IPS-18c (cell line): ENCODE results near the gene SLC49A4.

ENCODE experiments used
- H3K4me3 ChIP-seq: 2 replicates; pipeline ENCODE4 v1.7.0; 2013; ENCODE audit warnings: low read depth, mild to moderate bottlenecking, low read length, moderate library complexity; ENCODE audit not compliant: insufficient read depth
- H3K9me3 ChIP-seq: one replicate; pipeline ENCODE4 v1.6.1; 2013; ENCODE audit warnings: mild to moderate bottlenecking, low read length, moderate library complexity; ENCODE audit not compliant: control insufficient read depth, insufficient read depth

The SLC49A4 gene

DNA sequence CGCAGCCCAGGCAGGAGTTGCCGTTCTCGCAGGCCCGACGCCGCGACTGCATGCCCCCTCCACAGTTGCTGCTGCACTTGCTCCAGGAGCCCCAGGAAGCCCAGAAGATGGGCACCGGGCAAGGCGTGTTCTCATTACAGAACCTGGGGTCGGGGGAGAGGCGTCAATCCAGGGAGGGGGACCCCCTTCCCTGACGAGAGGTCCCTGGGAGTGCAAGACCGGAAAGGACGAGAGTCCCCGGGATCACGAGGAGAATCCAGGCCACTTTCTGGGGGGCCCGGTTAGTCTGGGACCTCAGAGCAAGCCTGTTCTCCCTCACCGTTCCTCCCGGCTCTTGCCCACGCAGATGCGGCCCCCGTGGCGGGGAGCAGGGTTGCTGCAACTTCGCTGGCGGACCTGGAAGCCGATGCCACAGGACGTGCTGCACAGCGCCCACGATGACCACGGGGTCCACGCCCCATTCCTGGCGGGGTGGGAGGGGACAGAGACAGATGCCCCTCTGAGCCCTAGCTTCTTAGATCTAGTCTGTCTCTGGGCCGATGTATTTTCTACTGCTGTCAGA is 118.8 kb downstream of the SLC49A4 start:
- no peaks in the 10 kb centered on the region for H3K9me3 ChIP-seq
- H3K4me3 ChIP-seq: no peak overlapping the region

DNA sequence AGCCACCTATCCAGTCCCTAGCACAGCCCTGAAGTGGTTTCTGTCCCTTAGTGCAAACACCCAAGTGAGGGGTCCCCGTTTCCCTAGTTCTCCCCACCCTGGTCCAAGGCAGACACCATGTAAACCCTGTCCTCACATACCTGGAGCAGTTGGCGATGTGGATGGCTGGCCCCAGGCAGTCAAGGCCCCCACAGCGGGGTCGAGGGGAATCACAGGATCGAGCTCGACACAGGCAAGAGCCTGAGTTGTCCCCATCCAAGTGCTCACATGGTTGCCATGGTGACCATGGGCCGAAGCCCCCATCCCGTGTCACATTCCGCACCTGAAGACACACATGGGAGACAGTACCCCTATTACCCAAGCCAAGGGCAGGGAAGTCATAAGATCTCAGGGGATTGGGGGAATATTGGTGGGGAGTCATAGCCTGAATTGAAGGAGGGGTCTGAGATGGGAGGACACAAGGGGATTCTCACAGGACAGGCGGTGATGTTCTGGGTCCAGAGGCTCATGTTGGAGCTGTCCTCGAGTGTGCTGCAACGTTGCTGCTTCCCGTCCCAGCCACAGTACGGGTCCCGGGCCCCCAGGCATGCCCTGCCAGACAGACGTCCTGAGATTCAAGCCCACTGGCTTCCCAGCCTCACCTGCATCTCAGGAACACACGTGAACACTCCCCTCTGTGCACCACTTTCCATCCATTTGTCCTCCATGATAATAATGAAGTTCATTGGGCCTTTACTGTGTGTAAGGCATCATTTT is 120.6 kb downstream of the SLC49A4 start:
- Histone ChIP-seq H3K4me3 (no peak overlapping the region), H3K9me3 (no peaks in the 10 kb centered on the region)

DNA sequence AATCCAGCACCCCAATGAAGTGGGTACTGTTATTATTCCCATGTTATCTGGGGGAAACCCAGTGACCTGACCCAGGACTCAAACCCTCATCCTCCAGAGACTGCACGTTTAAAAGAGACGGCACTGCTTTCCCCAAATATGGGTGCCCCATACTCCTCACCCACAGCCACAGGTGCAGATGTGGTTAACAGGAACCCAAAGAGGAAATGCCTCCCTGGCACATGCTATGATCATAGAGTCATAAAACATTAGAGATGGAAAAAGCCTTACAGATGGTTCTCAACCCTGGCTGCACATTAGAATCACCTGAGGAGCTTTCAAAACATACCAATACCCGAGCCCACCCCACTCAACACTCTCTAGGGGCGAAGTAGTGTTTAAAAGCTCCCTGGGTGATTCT is 121.2 kb downstream of the SLC49A4 start:
- H3K4me3 ChIP-seq: no peak overlapping the region

DNA sequence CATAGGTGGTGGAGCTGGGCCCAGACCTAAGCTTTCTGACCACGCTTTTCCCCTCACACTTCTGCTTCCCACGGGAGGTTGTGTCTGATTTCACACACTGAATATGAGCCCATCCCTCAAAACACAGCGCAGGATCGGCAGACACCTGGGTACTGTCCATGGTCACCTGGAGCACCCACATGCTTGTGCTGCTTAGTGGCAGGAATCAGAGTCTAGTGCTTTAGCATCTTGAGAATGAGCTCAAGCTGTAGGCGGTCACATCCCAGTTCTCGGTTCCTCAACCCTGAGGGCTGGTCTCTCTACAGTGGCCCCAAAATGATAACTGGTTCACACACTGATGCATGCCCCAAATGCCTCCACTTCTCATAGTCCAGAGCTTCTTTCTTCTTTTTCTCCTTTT is 121.7 kb downstream of the SLC49A4 start:
- Histone ChIP-seq H3K4me3 (no peak overlapping the region), H3K9me3 (no peaks in the 10 kb centered on the region)

More for the DNA sequence above, 121.2 kb downstream of the SLC49A4 start:
- H3K9me3 ChIP-seq: no peaks in the 10 kb centered on the region

DNA sequence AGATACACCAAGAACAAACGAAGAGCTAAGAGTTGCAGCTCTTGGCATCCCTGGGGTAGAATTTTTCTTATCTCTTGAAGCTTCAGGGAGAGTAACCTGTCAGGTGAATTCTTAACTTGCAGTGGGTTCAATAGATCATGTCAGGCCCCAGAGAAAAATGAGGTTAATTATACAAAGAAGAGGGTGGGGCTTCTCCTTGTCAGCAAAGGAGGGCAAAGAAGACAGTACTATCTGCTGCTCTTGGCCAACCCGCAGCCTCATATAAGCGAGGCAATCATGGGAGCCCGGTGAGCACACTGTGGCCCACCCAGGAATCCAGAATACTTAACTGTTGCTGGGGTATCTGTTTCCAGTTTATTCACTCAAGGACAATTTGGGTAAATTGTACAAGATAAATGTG is 122.5 kb downstream of the SLC49A4 start:
- Histone ChIP-seq H3K4me3 (no peak overlapping the region), H3K9me3 (no peaks in the 10 kb centered on the region)

DNA sequence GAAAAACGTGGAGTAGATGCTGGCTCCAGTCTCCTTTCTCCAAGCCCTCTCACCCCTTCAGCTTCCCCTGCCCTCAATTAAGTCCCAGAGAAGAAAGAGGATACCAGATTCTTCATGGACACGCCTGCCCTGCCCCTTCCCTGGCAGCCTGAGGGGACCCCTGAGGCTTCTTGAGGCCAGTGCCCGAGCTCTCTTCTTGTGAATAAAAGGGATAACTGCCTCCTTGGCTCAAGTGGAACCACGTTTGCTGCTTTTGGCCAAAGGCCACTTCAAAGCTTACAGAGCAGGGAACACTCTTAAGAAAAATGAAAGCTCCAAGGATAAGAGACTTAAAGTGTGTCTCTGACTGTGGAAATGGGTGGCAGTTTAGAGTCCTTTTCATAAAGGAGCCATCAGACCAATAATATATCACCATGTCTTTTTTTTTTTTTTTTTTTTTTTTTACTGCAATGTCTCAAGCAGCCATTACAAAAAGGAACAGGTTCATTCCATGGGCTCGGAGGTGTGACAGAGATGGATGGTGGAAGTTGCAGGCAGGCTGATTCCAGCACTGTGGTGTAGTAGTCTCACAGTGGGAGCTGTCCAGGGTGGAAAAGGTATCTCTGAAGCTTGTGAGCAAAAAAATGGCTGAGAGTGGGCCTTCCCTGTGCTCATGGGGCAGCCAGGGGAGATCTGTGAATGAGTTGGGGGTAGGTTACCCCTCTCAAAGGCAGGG is 123.9 kb downstream of the SLC49A4 start:
- no peaks in the 10 kb centered on the region for H3K9me3 ChIP-seq
- no peak overlapping the region for H3K4me3 ChIP-seq

DNA sequence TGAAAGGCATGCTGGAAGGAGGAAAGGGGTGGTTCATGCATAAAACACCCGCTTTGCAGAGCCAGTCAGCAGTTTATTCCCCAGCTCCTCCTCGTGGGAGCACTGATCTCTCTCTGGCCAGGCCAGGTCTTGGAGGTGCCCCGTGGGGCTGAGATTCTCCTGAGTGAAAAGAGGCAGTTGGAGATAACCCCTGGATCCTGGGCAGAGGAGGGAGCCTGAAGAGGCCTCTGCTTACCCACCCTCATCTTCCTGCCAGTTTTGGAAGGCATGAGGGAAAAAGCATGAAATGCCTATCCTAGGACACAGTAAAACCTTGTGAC is 124.4 kb downstream of the SLC49A4 start:
- H3K9me3 ChIP-seq: no peaks in the 10 kb centered on the region
- H3K4me3 ChIP-seq: no peak overlapping the region

DNA sequence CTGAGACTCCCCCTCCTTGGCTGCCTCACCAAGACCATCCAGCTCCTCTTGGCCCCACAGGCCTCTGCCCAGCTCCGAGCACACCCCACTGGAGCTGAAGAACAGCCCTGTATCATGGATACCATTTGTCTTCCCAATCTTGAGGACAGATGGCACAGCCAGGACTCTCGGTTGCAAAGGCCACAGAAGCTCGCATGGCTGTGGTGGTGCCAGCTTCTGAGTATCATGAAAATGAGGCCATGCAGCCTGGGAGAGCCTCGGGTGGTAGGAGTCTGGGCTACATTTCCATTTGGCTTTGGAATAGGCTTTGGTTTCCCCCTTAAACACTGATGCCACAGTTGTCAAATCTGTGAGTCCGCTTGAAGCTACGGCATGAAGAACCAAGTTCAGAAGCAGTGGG is 126.1 kb downstream of the SLC49A4 start:
- Histone ChIP-seq H3K9me3 (no peaks in the 10 kb centered on the region), H3K4me3 (no peak overlapping the region)

DNA sequence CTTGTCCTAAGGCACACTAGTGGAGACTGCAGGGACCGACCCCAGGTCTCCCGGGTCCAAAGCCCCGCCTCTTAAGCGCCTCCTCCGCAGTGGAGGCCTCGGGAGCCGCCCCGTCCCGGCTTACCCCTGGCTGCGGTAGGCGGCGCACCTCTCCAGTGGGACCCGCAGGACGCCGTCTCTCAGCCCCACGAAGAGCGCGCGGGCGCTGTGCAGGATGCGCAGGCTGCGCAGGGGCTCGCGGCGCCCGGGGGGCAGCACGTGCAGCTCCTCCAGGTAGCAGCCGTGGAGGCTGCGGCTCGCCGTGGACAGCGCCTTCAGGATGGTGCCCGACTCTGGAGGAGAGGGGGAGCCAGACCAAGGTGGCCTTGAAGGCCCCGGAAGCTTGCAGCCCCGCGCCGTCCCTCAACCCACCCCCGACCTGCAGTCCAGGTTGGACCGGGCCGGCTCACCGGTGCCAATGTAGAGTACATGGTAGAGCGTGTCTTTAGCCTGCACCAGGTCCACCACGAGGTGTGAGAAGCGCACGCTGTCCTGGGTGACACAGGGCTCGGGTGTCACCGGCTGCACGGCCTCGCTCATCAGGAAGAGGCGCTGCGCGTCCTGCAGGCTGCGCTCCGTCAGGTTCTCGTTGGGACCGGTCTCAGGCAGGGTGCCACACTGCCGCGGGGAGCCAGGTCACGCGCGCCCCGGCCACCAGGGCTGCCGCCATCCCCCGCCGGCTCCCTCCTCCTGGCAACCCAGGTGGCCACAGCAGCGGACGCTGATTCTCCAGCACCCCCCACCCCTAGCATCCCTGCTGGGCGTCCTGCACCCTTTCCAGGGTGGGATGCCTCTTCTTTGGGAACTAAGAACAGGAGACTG is 127.2 kb downstream of the SLC49A4 start:
- Histone ChIP-seq H3K9me3 (no peaks in the 10 kb centered on the region), H3K4me3 (peak overlapping the region; percentile 46)

DNA sequence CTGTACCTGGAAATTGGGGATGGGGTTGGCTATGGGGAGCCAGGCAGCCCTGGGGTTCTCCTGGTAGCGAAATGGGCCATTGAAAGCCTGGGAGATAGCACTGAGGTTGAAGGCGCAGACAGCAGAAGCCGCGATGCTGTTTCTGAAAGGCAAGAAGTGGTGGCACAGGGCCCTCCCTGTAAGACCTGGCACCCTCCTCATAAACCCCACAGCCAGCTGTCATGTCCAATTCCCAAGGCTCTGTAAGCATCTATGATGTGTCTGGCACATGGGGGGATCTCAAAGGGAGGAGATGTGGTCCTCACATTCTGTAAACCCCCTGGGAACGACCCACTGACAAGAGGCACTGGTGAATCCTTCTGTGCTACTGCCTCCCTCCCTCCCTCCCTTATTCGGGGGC is 128.7 kb downstream of the SLC49A4 start:
- Histone ChIP-seq H3K9me3 (no peaks in the 10 kb centered on the region), H3K4me3 (no peak overlapping the region)

DNA sequence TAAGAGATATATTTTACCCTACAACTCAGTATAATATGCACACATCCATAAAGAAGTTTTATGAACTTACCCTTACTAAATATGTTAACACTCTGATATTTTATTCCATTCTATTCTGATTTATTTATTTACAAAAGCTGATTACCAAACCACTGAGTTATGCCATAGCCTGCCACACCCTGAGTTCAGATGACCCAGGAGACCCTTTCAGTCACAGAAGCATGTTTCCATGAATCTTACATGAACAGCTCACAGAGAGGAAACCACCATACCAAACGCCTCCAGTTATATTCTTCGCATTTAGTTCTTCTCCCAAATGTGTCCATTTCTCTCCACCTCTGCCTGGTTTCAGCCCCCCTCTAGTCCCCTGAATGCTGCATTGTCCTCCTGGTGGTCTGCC is 129.2 kb downstream of the SLC49A4 start:
- Histone ChIP-seq H3K4me3 (no peak overlapping the region), H3K9me3 (no peaks in the 10 kb centered on the region)

DNA sequence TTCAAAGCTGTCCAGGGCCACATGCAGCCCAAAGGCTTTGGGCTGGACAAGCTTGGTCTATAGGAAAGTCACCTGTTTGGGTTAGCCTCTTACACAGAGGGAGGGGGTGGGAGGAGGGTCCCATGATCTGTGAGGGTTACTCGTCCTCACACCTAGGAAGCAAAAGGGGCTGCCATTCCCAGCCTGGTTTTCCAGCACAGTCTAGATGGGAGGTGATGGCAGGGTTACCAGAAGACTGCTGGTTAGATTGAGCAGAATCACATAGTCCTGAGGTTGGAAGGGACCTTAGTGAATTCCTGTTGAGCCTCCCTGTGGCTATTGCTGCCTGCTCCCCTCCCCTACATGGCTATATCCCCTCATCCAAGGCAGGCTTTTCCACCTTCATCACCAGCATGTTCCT is 130.9 kb downstream of the SLC49A4 start:
- no peaks in the 10 kb centered on the region for H3K9me3 ChIP-seq
- no peak overlapping the region for H3K4me3 ChIP-seq

DNA sequence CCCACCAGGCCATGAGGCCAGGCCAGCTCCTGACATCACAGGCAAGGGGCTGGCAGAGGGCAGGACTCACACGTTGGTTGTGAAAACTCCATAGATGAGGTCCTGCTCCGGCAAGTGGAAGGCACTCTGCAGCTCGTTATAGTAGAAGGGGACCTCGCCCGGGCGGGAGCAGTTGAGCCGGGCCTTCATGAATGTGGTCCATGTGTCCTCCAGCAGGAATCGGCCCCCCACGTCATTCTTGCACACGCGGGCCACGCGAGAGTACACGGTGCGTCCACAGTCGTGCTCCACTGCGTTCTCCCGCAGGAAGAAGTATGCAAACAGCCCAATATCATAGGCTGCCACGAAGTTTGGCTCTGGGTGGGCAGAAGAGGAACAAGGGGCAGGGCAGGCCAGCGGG is 131.5 kb downstream of the SLC49A4 start:
- no peak overlapping the region for H3K4me3 ChIP-seq
- H3K9me3 ChIP-seq: no peaks in the 10 kb centered on the region

DNA sequence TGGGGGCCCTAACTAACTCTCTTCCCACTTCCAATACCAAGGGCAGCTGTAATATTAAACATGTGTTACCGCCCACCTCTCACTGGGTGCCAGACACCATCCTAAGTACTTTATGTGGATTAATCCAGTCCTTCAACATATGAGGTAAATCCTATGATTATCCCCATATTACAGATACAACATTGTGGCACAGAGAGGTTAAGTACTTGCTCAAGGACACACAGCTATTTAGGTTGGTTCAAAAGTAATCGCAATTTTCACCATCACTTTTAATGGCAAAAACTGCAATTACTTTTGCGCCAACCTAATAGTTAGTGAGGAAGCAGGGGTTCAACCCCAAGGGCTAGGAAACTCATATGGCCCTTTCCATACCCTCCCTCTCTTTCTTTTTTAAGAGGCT is 131.9 kb downstream of the SLC49A4 start:
- no peak overlapping the region for H3K4me3 ChIP-seq

DNA sequence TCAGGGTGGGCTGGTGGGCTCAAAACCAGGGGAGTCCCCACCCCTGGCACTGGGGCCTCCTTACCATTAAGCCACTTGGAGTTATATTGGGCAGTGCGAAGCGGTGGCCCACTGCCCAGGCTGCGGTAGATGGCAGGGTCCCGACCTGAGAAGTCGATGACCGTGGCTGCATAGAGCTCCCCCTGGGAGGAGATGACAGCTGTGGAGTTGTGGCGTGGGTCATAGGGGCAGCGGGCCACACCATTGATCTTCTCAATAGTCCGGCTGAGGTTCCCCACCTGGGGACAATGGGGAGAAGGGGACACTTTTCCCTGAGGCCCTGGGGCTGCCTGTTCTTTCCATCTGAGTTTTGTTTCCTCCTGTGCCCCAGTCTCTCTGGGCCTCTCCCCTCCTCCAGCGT is 132.9 kb downstream of the SLC49A4 start:
- no peaks in the 10 kb centered on the region for H3K9me3 ChIP-seq
- H3K4me3 ChIP-seq: no peak overlapping the region

More for the DNA sequence above, 131.9 kb downstream of the SLC49A4 start:
- no peaks in the 10 kb centered on the region for H3K9me3 ChIP-seq

DNA sequence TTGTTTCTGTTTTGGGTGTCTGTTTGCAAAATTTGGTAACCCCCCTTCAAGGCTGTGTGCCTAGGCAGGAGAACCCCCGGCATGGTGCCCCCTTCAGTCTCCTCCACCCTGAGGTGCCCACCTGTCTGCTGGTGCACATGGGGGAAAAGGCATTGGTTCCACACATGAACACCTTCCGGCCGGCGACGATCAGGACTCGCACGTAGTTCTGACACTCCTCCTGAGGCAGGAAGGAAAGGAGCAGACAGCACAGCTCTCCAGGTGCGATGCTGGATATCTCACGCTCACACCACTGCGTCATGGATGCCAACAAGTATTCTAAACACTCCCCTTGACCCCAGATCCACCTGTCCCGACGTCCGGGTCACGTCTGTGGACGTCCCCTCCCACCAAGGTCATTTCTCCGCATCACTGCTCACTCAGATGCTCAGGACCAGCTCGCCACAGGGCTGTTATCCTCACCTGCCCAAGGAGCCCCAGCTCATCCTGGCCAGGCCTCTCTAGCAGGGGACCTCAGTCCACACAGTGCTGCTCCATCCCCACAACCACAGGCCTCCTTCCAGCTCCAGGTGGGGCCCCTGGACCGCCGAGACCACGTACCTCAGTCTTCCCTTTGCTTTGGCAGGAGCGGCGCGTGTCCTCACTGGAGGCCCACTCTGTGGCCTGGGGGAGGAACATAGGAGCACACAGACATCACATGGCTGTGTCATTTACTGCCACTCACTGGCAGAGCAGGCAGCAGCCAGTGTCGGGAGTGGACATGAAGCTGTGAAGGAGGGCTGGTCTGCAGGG is 133.7 kb downstream of the SLC49A4 start:
- Histone ChIP-seq H3K9me3 (no peaks in the 10 kb centered on the region), H3K4me3 (no peak overlapping the region)
